ENCODE measurements around the gene DENND1A.

Gene DENND1A

DNA sequence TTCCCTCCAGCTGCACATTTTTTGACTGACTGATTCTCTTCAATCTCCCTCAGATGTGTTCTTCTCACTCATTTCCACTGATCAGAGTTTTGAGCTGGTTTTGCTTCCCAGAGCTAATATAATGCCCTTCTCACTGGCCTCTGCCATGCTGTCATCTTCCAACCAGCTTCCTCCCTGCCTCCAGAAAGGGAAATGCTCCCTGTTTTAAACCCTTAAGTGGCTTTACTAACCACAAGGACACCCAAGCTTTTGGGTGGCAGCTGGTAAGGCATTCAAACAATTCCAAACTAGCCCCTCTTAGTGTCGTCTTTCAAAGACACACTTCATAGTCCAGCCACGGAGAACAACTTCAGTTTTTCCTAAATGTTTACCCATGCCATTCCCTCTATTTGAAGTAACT, 401.4 kb downstream of the DENND1A start:
- TF ChIP-seq, protein P1, sequence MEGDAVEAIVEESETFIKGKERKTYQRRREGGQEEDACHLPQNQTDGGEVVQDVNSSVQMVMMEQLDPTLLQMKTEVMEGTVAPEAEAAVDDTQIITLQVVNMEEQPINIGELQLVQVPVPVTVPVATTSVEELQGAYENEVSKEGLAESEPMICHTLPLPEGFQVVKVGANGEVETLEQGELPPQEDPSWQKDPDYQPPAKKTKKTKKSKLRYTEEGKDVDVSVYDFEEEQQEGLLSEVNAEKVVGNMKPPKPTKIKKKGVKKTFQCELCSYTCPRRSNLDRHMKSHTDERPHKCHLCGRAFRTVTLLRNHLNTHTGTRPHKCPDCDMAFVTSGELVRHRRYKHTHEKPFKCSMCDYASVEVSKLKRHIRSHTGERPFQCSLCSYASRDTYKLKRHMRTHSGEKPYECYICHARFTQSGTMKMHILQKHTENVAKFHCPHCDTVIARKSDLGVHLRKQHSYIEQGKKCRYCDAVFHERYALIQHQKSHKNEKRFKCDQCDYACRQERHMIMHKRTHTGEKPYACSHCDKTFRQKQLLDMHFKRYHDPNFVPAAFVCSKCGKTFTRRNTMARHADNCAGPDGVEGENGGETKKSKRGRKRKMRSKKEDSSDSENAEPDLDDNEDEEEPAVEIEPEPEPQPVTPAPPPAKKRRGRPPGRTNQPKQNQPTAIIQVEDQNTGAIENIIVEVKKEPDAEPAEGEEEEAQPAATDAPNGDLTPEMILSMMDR (IDR thresholded peaks at IDR 0.05; ENCODE audit: control insufficient read depth, extremely low read depth, insufficient read depth): no peak
- no peak overlapping the region for H3K4me3 ChIP-seq (ENCODE audit: low read depth, low read length)
- no peak for DNase-seq (ENCODE audit: low read depth)

DNA sequence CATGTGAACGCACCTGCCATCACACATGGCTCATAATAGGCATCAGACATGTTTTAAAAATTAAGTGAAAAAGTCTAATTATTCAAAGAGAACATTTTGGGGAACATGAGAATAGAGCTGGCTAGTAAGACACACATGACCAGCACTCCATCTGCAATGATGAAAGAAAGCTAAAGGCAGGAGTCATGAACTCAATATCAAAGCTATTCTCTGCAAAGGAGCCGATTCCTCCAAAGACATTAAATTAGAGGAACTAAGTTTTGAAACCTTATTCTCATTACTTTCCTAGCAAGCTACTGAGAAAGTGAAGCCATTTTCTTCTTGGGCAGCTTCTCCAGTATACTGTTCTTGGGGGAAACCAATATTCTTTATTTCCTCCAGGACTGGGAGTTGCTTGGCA, 401.9 kb downstream of the DENND1A start:
- TF ChIP-seq, protein P1 (IDR thresholded peaks at IDR 0.05; ENCODE audit: control insufficient read depth, extremely low read depth, insufficient read depth): no peak
- H3K4me3 ChIP-seq (ENCODE audit: low read depth, low read length): no peak overlapping the region
- DNase-seq (ENCODE audit: low read depth): no peak

DNA sequence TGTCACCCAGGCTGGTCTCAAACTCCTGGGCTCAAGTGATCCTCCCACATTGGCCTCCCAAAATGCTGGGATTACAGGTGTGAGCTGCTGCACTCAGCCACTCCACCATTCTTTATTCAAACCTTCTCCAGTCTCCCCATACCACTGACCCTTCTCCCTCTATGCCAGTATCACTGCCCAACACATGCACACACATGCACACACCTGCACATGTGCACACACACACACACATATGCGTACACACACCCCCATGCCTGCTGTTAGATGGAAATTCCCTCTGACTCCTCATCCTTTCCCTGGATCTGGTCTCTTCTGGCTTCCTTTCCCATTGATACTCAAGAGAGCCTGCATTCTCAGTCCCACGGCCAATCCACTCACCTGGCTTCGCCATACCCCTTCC, 404.0 kb downstream of the DENND1A start:
- TF ChIP-seq, protein P1 (IDR thresholded peaks at IDR 0.05; ENCODE audit: control insufficient read depth, extremely low read depth, insufficient read depth): no peak
- no peak overlapping the region for H3K4me3 ChIP-seq (ENCODE audit: low read depth, low read length)
- DNase-seq (ENCODE audit: low read depth): no peak

DNA sequence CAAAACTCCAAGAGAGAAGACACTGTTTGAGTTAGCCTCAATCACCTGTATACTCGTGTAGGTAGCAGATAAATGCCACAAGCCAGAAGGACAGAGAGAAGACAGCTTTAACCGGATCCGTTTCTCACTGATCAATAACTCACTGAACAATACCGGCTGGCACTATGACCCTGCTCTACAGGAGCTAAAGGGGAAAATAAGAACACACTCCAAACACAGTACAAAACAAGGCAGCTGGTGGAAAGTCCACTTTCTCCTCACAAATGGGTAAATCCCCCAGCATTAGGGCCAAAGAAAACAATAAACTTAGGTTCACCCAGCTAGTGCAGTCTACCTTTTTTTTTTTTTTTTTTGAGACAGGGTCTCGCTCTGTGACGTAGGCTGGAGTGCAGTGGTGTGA, 404.5 kb downstream of the DENND1A start:
- no peak for DNase-seq (ENCODE audit: low read depth)
- TF ChIP-seq, protein P1 (IDR thresholded peaks at IDR 0.05; ENCODE audit: control insufficient read depth, extremely low read depth, insufficient read depth): no peak
- H3K4me3 ChIP-seq (ENCODE audit: low read depth, low read length): no peak overlapping the region

DNA sequence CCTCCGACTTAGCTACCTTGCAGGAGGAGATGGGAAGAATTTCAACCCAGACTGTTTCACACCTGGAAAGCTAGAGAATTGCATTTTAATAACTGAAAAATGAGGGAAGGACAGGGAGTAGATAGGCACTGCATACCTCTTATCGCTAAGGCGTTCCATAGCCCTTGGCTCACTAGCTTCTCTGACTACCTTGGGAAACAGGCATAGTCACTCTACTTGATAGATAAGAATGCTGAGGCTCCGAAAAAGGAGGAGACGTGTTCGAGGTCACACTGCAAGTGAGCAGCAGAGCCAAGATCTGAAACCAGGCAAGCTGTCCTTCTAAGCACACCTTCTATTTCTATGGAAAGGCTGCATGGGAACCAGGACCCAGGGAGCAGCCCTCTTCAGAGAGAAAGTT, 405.1 kb downstream of the DENND1A start:
- DNase-seq (ENCODE audit: low read depth): no peak
- TF ChIP-seq, protein P1 (IDR thresholded peaks at IDR 0.05; ENCODE audit: control insufficient read depth, extremely low read depth, insufficient read depth): no peak
- no peak overlapping the region for H3K4me3 ChIP-seq (ENCODE audit: low read depth, low read length)

DNA sequence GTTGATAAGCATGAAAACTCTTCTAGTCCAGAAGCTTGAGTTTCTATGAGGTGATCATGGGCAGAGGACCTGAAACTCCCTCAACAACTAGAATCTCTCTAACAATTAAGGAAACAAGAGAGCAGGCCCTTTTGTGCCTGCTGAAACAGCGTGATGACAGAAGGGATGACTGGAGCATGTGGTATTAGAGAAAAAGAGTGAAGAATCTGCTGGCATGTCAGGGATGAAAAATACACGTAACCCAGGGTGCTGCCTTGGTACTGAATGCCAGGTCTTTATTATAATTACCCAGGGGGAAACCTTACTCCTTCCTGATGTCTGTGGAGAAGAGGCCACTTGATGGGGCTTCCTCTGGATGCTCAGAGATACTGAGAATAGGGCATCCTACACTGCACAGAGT, 406.1 kb downstream of the DENND1A start:
- DNase-seq (ENCODE audit: low read depth): no peak
- no peak overlapping the region for H3K4me3 ChIP-seq (ENCODE audit: low read depth, low read length)
- TF ChIP-seq, protein P1 (IDR thresholded peaks at IDR 0.05; ENCODE audit: control insufficient read depth, extremely low read depth, insufficient read depth): no peak

DNA sequence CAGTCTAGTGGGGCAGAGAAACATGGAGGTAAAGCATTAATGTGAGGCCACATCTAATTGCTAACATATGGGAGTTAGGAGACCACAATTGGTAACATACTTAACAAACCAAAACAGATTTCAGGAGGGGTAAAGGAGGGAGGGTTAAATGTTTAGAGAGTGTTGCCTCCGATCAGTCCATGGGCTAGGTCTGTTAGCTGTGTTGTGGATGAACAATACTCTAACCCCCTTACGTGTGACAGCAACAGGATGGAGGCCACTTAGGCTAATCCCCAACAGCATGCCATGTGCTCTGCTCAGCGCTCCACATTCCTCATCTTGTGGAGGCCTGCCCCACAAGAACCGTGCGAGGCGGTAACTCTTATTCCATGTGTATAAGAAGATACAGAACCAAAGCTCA, 406.9 kb downstream of the DENND1A start:
- TF ChIP-seq, protein P1 (IDR thresholded peaks at IDR 0.05; ENCODE audit: control insufficient read depth, extremely low read depth, insufficient read depth): no peak
- DNase-seq (ENCODE audit: low read depth): no peak
- H3K4me3 ChIP-seq (ENCODE audit: low read depth, low read length): no peak overlapping the region

Measured in LNCaP clone FGC (cell line).